OCI-LY1 (cell line): ENCODE measurements around the gene PIGH.

Source experiments
- H2AFZ ChIP-seq: fragments of 200-600 bp; sonication (generic), shearing (Covaris generic); 2 replicates; pipeline ENCODE4 v1.6.0; 2014; ENCODE audit warnings: antibody characterized with exemption, mild to moderate bottlenecking, low read length
- H3F3A ChIP-seq: fragments of 200-600 bp; sonication (generic), shearing (Covaris generic); 2 replicates; pipeline ENCODE4 v1.6.0; 2014; ENCODE audit warnings: mild to moderate bottlenecking, antibody characterized with exemption, low read length, moderate library complexity; ENCODE audit not compliant: insufficient read depth
- H3K27ac ChIP-seq: fragments of 200-600 bp; sonication (generic); 2 replicates; pipeline ENCODE4 v1.5.1; 2014; ENCODE audit warnings: low read length, mixed run types, mild to moderate bottlenecking, low read depth; ENCODE audit not compliant: poor library complexity, severe bottlenecking
- H3K27me3 ChIP-seq: fragments of 200-600 bp; sonication (generic); 2 replicates; pipeline ENCODE4 v1.6.0; 2014; ENCODE audit warnings: antibody characterized with exemption, mild to moderate bottlenecking, low read length, moderate library complexity; ENCODE audit not compliant: insufficient read depth
- H3K36me3 ChIP-seq: fragments of 200-600 bp; sonication (generic); 2 replicates; pipeline ENCODE4 v1.6.1; 2014; ENCODE audit warnings: mild to moderate bottlenecking, antibody characterized with exemption, low read length, moderate library complexity, mixed read lengths; ENCODE audit not compliant: insufficient read depth
- H3K4me1 ChIP-seq: fragments of 200-600 bp; sonication (generic); 2 replicates; pipeline ENCODE4 v1.5.1; 2014; ENCODE audit warnings: mild to moderate bottlenecking, low read length, moderate library complexity; ENCODE audit not compliant: insufficient read depth, severe bottlenecking
- H3K4me2 ChIP-seq: fragments of 200-600 bp; sonication (generic), shearing (Covaris generic); 2 replicates; pipeline ENCODE4 v1.6.1; 2014; ENCODE audit warnings: low read length
- H3K4me3 ChIP-seq: fragments of 200-600 bp; sonication (generic); 2 replicates; pipeline ENCODE4 v1.5.1; 2014; ENCODE audit warnings: low read length, low read depth, mild to moderate bottlenecking, mixed read lengths; ENCODE audit not compliant: poor library complexity, severe bottlenecking
- H3K79me2 ChIP-seq: fragments of 200-600 bp; shearing (Covaris generic); 2 replicates; pipeline ENCODE4 v1.6.1; 2016; ENCODE audit warnings: mixed run types, low read length, mixed read lengths; ENCODE audit not compliant: insufficient read depth
- H3K9ac ChIP-seq: fragments of 200-600 bp; sonication (generic), shearing (Covaris generic); 2 replicates; pipeline ENCODE4 v1.6.1; 2014; ENCODE audit warnings: mild to moderate bottlenecking, low read length, mixed read lengths
- H3K9me2 ChIP-seq: fragments of 200-600 bp; sonication (generic), shearing (Covaris generic); 2 replicates; pipeline ENCODE4 v1.6.1; 2014; ENCODE audit warnings: low read depth, mild to moderate bottlenecking, low read length, mixed read lengths
- H3K9me3 ChIP-seq: fragments of 200-600 bp; shearing (Covaris generic); 2 replicates; pipeline ENCODE4 v1.6.1; 2014; ENCODE audit warnings: low read length, mixed read lengths
- H4K20me1 ChIP-seq: fragments of 200-600 bp; sonication (generic), shearing (Covaris generic); 2 replicates; pipeline ENCODE4 v1.6.0; 2016; ENCODE audit warnings: mild to moderate bottlenecking, low read length; ENCODE audit not compliant: insufficient read depth
- EZH2 ChIP-seq: fragments of 200-600 bp; sonication (generic), shearing (Covaris generic); IDR thresholded peaks from 2 replicates; pipeline ENCODE4 v1.8.0; 2017; ENCODE audit warnings: borderline replicate concordance, mixed run types, mild to moderate bottlenecking, antibody characterized with exemption, low read length, moderate library complexity, mixed read lengths
- TF ChIP-seq, protein P1 (sequence below): fragments of 200-600 bp; sonication (generic), shearing (Covaris generic); IDR thresholded peaks from 2 replicates; pipeline ENCODE4 v1.5.1; 2017; ENCODE audit warnings: mild to moderate bottlenecking, antibody characterized with exemption, low read length, moderate library complexity, mixed read lengths

Gene PIGH

GRCh38 chr14:67599698-67600561, at the start of gene PIGH:
TSS of gene PIGH (minus strand) at chr14:67600268. CDS start at chr14:67600203, 65 bp downstream.
- H3K27ac ChIP-seq: peak within 1 kb of the TSS; percentile 34
- H3K4me1 ChIP-seq: peaks cover 33% of the 10 kb centered on the region
- H4K20me1 ChIP-seq: no peaks in the 10 kb centered on the region
- peaks cover 11% of the 10 kb centered on the region for H3K79me2 ChIP-seq
- peak within 1 kb of the TSS; percentile 99 for H3K4me2 ChIP-seq
- H3K9me2 ChIP-seq: no peaks in the 10 kb centered on the region
- H3K9me3 ChIP-seq: 0 out of 2 replicates have a peak, but pooled peaks cover 2% of the 10 kb centered on the region
- 0 out of 2 replicates have a peak within 1 kb of the TSS, but pooled peaks have one; percentile 64 for H2AFZ ChIP-seq
- TF ChIP-seq, protein P1, sequence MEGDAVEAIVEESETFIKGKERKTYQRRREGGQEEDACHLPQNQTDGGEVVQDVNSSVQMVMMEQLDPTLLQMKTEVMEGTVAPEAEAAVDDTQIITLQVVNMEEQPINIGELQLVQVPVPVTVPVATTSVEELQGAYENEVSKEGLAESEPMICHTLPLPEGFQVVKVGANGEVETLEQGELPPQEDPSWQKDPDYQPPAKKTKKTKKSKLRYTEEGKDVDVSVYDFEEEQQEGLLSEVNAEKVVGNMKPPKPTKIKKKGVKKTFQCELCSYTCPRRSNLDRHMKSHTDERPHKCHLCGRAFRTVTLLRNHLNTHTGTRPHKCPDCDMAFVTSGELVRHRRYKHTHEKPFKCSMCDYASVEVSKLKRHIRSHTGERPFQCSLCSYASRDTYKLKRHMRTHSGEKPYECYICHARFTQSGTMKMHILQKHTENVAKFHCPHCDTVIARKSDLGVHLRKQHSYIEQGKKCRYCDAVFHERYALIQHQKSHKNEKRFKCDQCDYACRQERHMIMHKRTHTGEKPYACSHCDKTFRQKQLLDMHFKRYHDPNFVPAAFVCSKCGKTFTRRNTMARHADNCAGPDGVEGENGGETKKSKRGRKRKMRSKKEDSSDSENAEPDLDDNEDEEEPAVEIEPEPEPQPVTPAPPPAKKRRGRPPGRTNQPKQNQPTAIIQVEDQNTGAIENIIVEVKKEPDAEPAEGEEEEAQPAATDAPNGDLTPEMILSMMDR: peak; percentile 54
- no peak for TF ChIP-seq EZH2
- peak within 1 kb of the TSS; percentile 96 for H3K4me3 ChIP-seq
- H3K36me3 ChIP-seq: peaks cover 11% of the 10 kb centered on the region
- no peaks in the 10 kb centered on the region for H3K27me3 ChIP-seq
- H3F3A ChIP-seq: no peaks in the 10 kb centered on the region
- peak within 1 kb of the TSS; percentile 96 for H3K9ac ChIP-seq

- no peaks in the 10 kb centered on the region for H3K27me3 ChIP-seq
- no peak overlapping the region for H3K9ac ChIP-seq
- no peak overlapping the region for H3K4me2 ChIP-seq
- H3K27ac ChIP-seq: no peak overlapping the region
- H4K20me1 ChIP-seq: no peaks in the 10 kb centered on the region
- H2AFZ ChIP-seq: no peak overlapping the region
- H3K9me3 ChIP-seq: no peaks in the 10 kb centered on the region
- H3K36me3 ChIP-seq: peaks cover 48% of the 10 kb centered on the region
- H3F3A ChIP-seq: no peaks in the 10 kb centered on the region
- no peaks in the 10 kb centered on the region for H3K9me2 ChIP-seq
- no peak for TF ChIP-seq EZH2
- TF ChIP-seq, protein P1: no peak
- H3K4me3 ChIP-seq: no peak overlapping the region
- H3K4me1 ChIP-seq: no peaks in the 10 kb centered on the region
- H3K79me2 ChIP-seq: no peaks in the 10 kb centered on the region
Observed at GRCh38 chr14:67646131-67646530, 46.1 kb upstream of the PIGH start.

- Histone ChIP-seq H3F3A (no peaks in the 10 kb centered on the region), H3K4me2 (no peak overlapping the region), H3K4me3 (no peak overlapping the region), H4K20me1 (no peaks in the 10 kb centered on the region), H3K4me1 (no peaks in the 10 kb centered on the region), H3K27me3 (no peaks in the 10 kb centered on the region), H3K9ac (no peak overlapping the region), H3K27ac (no peak overlapping the region), H3K9me2 (no peaks in the 10 kb centered on the region), H3K36me3 (peaks cover 41% of the 10 kb centered on the region; the same call in 1 of the 2 replicates), H3K79me2 (no peaks in the 10 kb centered on the region), H3K9me3 (no peaks in the 10 kb centered on the region), H2AFZ (no peak overlapping the region)
- TF ChIP-seq, protein P1: no peak
- TF ChIP-seq EZH2: no peak
Observed at GRCh38 chr14:67645414-67645813, 45.3 kb upstream of the PIGH start.
